H7 (cell line): ENCODE measurements around the gene ATP6V1B1. TPM values are rescaled to one million over a fixed set of nuclear protein-coding genes. Genes with fewer than 3 reads are reported as not detected.

Experiments
- DNase-seq: peaks from one replicate; pipeline ENCODE4 v3.0.0; 2012
- H3K27me3 ChIP-seq: 2 replicates; pipeline ENCODE4 v1.6.0; 2011; ENCODE audit warnings: mild to moderate bottlenecking, low read length; ENCODE audit not compliant: control insufficient read depth, insufficient read depth
- H3K36me3 ChIP-seq: replicated peaks from 2 replicates; pipeline ENCODE4 v1.5.1; 2011; ENCODE audit warnings: low read length; ENCODE audit not compliant: control insufficient read depth, insufficient read depth
- H3K4me3 ChIP-seq: 2 replicates; pipeline ENCODE4 v1.5.1; 2011; ENCODE audit warnings: low read depth, mild to moderate bottlenecking, control low read depth, low read length, moderate library complexity; ENCODE audit not compliant: insufficient read depth
- total RNA-seq: library from RNA; depleted of rRNA; stranded (reverse); fragments of >200 nt; shearing (Covaris generic); gene quantifications from 2 replicates; pipeline ENCODE4 v1.2.3, GENCODE V29; 2014

ATP6V1B1 gene
- total RNA-seq, 1 experiment from 2014 or later: 0.14 TPM

DNA sequence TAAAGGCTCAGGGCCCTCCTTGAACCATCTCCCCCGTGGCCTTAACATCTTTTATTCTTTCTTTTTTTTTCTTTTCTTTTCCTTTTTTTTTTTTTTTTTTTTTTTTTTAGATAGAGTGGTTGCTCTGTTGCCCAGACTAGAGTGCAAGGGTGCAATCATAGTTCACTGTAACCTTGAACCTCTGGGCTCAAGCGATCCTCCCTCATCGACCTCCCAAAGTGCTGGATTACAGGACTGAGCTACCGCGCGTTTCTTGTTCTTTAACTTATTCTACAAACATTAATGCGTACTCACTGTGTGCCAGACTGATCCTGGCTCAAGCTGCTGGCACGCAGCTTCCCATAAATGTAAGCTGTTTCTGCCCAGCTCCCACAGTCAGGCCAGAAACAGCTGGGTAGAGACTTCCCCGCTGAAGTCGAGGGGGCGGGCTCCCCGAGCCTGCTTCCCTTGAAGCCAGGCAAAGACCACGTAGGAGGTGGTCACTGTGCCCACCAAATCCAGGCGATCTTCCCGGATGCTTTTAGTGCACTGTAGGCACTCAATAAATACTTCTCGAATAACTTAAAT, 29.2 kb upstream of the ATP6V1B1 start:
- no peaks in the 10 kb centered on the region for H3K36me3 ChIP-seq
- no peak for DNase-seq
- peaks cover 99% of the 10 kb centered on the region for H3K27me3 ChIP-seq
- no peak overlapping the region for H3K4me3 ChIP-seq

DNA sequence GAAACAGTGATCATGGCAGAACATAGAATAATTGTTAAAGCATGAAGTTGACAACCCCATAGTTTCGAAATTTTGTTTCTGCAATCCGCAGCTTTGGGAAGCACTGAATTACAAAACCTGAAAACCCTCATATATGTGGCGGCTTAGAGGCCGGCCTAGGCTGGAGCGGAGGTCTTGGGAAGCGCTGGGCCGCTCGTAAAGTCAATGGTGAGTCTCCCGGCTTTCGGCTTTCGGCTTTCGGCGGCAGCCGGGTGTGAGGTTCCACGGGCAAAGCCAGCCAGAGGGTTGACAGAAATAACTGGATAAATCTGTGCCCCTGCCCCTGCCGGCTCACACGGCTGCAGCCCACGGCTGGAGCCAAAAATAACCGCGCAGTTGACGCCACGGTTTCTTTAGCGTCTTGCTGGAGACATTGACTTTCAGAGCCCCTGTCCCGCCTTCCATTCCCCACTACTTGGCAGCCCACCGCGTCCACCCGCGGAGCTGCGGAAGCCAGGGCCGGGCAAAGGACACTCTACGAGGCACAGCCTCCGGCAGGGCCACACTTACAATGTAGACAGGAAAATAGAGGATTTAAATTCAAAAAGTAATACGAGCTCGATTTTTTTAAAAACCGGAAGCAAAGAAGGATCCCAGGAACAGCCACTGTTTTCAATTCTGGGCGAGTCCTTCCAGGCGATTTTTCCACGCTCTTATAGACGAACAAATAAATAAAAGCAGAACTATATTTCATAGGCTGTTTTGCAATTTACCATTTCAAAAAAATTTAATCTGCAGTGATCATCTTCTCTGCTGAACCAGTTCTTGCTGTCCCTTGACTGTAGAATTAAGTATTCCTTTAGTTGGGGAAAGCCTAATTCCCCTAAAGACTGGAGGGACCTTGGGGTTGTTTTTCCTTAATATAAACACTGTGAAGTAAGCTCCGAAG, 28.3 kb upstream of the ATP6V1B1 start:
- Histone ChIP-seq H3K36me3 (no peaks in the 10 kb centered on the region), H3K27me3 (peaks cover 98% of the 10 kb centered on the region), H3K4me3 (no peak overlapping the region)
- DNase-seq: no peak

DNA sequence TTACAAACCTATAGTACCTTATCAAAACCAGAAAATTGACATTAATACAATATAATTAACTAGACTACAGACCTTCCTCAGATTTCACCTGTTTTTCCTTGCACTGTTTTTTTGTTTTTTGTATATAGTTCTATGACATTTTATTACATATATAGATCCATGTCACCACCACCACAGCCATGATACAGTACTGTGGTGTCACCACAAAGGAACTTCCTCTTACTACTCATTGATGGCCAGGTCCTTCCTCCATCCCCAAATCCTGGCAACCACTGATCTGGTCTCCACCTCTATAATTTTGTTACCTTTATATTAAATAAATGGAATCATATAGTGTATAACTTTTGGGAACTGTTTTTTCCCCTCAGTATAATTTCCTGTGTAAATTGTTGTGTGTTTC, 19.4 kb upstream of the ATP6V1B1 start:
- Histone ChIP-seq H3K4me3 (no peak overlapping the region), H3K36me3 (no peaks in the 10 kb centered on the region), H3K27me3 (peaks cover 24% of the 10 kb centered on the region)
- no peak for DNase-seq

DNA sequence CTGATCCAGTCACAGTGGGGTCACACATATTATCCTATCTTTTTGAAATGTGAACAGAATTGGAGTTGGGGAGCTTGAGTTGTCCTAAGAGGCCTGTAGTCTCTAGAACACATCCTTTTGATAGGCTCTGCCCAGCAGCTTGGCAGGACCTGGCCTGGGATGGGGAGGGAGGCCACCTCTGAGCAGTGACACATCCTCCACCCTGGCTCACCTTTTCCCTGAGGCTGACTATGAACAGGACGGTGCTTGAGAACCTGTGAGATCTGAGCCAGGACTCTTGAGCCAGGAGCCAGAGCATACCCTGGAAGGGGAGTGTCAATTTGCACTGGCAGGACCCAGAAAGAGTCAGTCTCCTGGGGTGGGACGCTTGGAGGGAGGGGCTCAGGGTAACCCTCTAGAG, 17.7 kb upstream of the ATP6V1B1 start:
- H3K4me3 ChIP-seq: no peak overlapping the region
- peaks cover 10% of the 10 kb centered on the region for H3K27me3 ChIP-seq
- no peaks in the 10 kb centered on the region for H3K36me3 ChIP-seq
- DNase-seq: no peak

DNA sequence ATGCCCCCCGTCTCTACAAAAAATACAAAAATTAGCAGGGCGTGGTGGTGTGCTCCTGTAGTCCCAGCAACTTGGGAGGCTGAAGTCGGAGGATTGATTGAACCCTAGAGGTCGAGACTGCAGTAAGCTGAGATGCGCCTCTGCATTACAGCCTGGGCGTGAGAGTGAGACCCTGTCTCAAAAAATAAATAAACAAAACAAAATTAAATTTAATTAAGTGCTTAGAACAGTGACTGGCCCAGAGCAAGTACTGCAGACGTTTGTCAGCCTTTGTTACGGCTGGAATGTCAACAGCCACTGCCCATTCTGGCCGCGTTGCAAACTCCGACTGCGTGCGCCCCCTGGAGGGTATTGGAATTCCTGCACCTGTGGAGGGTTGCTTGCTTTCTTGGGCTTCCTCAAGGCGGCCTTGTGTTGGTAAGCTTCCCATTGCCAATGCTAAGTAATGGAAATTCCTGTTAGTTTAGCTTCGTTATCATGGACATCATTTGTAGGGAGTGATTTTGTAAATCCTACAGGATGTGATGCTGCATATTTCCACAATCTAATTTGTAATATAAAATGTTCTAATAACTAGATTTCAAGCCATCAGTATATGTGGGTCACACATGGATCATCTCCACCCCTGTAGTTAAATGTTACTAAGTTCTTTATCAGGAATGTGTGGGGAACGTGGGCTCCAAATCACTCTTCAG, 15.9 kb upstream of the ATP6V1B1 start:
- H3K4me3 ChIP-seq: no peak overlapping the region
- DNase-seq: peak; percentile 89
- no peaks in the 10 kb centered on the region for H3K36me3 ChIP-seq
- H3K27me3 ChIP-seq: peaks cover 7% of the 10 kb centered on the region; the same call in 1 of the 2 replicates

DNA sequence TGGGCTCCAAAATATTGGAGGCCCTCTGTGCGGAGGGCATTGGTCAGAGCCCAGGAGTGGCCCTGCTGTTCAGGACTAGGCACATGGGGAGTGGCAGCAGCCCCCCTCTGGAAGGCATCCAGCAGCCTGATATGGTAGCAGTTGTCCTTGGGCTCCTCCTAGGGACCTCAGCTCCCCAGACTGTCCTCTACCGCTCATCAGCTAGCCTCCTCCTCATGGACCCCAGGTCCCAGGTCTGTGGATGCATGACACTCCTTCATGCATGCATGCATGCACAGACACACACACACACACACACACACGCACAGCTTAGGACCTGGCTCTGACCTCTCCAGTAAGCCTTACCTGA, 15.4 kb upstream of the ATP6V1B1 start:
- Histone ChIP-seq H3K27me3 (peaks cover 7% of the 10 kb centered on the region; the same call in 1 of the 2 replicates), H3K36me3 (no peaks in the 10 kb centered on the region), H3K4me3 (no peak overlapping the region)
- DNase-seq: peak; percentile 31

DNA sequence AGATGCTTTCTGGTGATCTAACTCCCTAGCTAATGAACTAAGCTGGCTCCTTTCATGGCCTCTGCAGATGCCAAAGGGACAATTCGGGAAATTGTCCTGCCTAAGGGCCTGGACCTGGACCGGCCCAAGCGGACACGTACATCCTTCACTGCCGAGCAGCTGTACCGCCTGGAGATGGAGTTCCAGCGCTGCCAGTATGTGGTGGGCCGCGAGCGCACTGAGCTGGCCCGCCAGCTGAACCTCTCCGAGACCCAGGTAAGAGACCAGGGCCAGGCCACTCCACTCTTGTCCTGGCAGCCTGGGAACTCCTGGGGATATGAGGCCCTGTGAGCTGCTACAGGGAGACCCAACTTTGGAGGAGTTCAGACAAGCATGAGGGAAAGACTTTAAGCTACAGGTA, 14.7 kb upstream of the ATP6V1B1 start:
- Histone ChIP-seq H3K36me3 (no peaks in the 10 kb centered on the region), H3K27me3 (peaks cover 7% of the 10 kb centered on the region; the same call in 1 of the 2 replicates), H3K4me3 (no peak overlapping the region)
- DNase-seq: peak; percentile 8

DNA sequence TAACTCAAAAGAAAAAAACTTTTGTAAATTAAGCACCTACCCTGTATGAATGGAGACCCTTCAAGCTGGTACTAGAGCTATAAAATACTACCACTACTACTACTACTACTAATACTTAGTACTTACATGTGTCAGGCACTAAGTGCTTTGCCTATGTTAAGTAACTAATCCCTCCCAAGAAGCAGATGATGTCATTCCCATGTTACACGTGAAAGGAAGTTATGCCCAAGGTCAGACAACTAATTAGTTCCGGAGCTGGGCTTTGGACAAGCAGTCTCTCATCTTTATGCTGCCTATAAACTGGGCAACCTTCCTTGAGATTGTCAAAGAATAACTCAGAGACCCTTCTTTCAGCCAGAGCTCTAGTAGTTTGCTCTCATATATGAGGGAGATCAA, 13.9 kb upstream of the ATP6V1B1 start:
- DNase-seq: no peak
- Histone ChIP-seq H3K36me3 (no peaks in the 10 kb centered on the region), H3K4me3 (no peak overlapping the region), H3K27me3 (peaks cover 7% of the 10 kb centered on the region; the same call in 1 of the 2 replicates)

DNA sequence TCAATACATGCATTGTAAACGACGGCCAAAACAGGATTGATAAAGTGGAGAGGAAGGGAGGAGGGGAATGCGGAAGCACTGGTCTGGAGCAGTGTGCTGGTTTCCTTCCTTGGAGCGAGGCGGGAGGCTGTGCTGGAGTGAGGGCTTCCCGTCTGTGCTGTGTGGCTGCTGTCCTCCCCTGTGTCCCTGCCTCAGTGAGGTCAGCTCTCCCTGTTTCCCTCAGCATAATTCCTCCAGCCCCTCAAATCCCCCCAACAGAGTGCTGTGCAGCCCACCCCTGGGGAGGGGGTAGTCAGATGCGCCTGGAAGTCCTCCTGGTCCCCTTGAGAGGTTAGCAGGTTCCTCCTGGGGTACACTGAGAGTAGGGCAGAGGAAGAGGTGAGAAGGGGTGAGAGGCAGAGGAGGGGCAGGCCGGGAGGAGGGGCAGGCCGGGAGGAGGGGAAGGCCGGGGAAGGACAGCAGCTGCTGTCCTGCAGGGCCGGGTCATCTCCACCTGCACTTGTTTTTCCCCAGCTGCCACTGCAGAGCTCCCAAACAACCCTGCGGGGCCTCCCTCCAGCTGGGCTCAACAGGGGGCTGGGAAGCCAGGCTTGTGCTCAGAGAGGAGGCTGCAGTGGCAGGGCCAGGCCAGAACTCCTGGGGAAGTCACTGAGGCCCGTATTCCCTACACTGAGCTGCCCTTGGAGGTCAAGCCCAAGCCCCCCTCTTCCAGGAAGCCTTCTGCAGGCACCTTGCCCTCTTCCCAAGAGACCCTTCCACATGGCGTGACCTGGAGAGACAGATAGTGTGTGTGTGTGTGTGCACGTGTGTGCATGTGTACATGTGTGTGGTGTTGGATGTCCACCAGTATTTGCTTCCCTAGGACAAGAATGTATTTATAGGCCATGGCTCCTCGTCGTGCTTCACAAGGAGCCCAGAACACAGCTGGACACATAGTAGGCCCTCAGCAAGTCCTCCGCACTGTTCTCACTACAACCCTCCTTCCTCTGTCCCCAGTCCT, 13.2 kb upstream of the ATP6V1B1 start:
- peaks cover 7% of the 10 kb centered on the region; the same call in 1 of the 2 replicates for H3K27me3 ChIP-seq
- peak; percentile 74 for DNase-seq
- H3K4me3 ChIP-seq: no peak overlapping the region
- no peaks in the 10 kb centered on the region for H3K36me3 ChIP-seq

DNA sequence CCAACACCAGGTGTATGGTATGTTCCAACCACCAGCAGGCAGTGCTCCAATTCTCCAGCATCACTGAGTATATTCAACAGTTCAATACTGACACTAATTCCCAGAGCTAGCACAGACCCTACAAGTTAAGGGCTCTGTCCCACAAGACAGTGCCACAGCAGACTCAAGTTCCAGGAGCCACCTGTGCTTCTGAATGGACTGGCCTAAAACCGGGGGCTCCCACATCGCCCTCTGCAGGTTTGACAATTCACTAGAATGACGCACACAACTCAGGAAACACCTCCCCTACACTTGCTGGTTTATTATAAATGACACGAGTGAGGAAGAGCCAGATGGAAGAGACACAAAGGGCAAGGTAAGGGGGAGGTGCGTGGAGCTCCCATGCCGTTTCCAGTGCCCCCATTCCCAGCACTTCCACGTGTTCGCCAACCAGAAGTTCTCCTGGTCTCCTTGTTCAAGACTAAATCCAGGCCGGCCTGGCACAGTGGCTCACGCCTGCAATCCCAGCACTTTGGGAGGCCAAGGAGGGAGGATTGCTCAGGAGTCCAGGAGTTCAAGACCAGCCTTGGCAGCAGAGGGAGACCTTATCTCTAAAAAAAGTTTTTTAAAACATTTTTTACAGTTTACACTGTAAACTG, 12.2 kb upstream of the ATP6V1B1 start:
- H3K4me3 ChIP-seq: no peak overlapping the region
- H3K36me3 ChIP-seq: no peaks in the 10 kb centered on the region
- peak; percentile 82 for DNase-seq
- peaks cover 1% of the 10 kb centered on the region; the same call in 1 of the 2 replicates for H3K27me3 ChIP-seq

DNA sequence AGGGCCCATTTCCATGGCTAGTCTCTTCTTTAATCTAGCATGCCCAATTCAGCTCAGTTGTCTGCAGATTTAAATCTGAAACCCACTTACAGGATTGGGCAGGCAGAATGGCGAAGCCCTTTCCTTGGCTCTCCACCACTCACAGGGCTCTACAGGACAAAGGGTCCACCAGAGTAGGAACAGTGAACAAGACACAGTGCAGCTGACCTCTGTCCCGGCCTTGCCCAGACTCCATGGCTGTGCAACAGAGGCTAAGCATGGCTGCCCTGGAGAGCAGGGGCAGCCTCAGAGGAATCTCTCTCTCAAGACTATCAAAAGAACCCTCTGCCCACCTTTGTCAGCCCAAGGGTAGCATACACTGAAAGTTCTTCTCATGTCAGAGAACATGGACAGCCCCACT, 9.7 kb upstream of the ATP6V1B1 start:
- no peak for DNase-seq
- H3K36me3 ChIP-seq: no peaks in the 10 kb centered on the region
- peaks cover 1% of the 10 kb centered on the region; the same call in 1 of the 2 replicates for H3K27me3 ChIP-seq
- no peak overlapping the region for H3K4me3 ChIP-seq

DNA sequence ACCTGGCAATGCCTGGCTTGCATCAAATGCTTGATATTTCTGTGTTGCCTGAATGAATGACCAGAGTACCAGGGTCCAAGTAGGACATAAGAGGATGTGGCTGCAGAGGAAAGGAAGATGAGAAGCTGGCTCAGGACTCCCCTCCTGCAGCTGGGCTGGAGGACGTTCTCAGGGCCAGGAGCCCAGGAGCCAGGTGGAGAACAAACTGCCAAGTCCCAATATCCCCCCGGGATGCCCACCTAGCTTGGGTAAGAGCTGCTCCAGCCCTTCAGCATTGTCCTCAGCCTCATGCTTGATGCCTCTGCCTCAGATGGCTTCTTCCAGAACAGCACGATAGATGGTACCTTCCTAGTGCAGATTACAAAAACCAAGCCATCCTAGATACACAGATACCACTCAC, 8.6 kb upstream of the ATP6V1B1 start:
- DNase-seq: no peak
- peaks cover 1% of the 10 kb centered on the region; the same call in 1 of the 2 replicates for H3K27me3 ChIP-seq

DNA sequence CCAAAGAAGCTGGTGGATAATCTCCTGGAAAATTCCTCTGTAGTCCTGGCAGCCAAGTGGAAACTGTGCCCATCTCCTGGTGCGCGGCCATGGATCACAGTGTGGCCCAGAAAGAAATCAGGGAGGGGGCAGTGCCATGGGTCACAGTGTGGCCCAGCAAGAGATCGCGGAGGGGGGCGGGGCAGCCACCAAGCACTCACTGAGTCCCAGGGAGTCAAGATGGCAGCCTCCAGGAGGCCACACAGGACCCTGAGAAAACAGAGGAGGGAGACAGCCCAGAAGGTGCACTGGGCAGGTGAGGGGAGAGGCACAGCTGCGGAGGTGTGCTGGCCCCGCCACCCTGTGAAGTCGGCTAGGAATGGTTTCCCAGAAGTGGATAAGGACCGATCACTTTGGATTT, 8.1 kb upstream of the ATP6V1B1 start:
- Histone ChIP-seq H3K4me3 (no peak overlapping the region), H3K36me3 (no peaks in the 10 kb centered on the region), H3K27me3 (no peaks in the 10 kb centered on the region)
- no peak for DNase-seq

More for the DNA sequence above, 8.6 kb upstream of the ATP6V1B1 start:
- no peaks in the 10 kb centered on the region for H3K36me3 ChIP-seq
- H3K4me3 ChIP-seq: no peak overlapping the region
